Hepatocyte (in vitro differentiated cells): Measurements from ENCODE around the gene NDUFB7.
"Not testable (repeated sequence)": the region's sequence is repeated elsewhere in the genome, so short reads cannot be mapped to it uniquely, and the experiment has no call there.

Experiments used
- EZH2 ChIP-seq: fragments of 200-600 bp; sonication (generic); IDR thresholded peaks from 2 replicates; pipeline ENCODE4 v1.6.1; 2016; ENCODE audit warnings: antibody characterized with exemption, mild to moderate bottlenecking, borderline replicate concordance
- TF ChIP-seq, protein P1 (sequence below): fragments of 200-600 bp; sonication (generic); IDR thresholded peaks from 2 replicates; pipeline ENCODE4 v1.5.1; 2016; ENCODE audit warnings: antibody characterized with exemption, mild to moderate bottlenecking; ENCODE audit not compliant: poor library complexity

DNA sequence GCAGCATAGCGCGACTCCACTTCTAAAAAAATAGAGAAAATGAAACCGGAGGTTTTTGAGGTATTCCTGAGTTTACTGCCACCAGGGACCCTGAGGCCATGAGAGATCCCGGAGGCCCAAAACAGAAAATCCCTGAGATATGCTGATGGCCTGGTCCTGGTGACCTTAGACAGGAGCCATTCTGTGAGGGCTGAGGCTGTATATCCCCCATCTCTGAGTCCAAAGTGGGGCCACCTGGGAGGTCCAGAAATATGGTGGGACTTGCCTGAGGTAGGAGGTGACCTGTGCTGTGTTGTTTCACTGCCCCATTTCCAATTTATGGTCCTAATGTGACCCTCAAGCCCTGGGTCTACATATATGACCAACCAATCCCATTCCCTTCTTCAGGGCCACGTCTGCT, 12.5 kb upstream of the NDUFB7 start:
- TF ChIP-seq, protein P1, sequence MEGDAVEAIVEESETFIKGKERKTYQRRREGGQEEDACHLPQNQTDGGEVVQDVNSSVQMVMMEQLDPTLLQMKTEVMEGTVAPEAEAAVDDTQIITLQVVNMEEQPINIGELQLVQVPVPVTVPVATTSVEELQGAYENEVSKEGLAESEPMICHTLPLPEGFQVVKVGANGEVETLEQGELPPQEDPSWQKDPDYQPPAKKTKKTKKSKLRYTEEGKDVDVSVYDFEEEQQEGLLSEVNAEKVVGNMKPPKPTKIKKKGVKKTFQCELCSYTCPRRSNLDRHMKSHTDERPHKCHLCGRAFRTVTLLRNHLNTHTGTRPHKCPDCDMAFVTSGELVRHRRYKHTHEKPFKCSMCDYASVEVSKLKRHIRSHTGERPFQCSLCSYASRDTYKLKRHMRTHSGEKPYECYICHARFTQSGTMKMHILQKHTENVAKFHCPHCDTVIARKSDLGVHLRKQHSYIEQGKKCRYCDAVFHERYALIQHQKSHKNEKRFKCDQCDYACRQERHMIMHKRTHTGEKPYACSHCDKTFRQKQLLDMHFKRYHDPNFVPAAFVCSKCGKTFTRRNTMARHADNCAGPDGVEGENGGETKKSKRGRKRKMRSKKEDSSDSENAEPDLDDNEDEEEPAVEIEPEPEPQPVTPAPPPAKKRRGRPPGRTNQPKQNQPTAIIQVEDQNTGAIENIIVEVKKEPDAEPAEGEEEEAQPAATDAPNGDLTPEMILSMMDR, result not testable (repeated sequence)
- TF ChIP-seq EZH2, result not testable (repeated sequence)
